GM18526 (cell line): ENCODE results near the gene PLIN3.

Experiments
- POLR2A ChIP-seq: IDR thresholded peaks from 3 replicates; pipeline ENCODE4 v1.6.1; 2011; ENCODE audit not compliant: insufficient read length; ENCODE audit errors: extremely low read depth

The PLIN3 gene

DNA sequence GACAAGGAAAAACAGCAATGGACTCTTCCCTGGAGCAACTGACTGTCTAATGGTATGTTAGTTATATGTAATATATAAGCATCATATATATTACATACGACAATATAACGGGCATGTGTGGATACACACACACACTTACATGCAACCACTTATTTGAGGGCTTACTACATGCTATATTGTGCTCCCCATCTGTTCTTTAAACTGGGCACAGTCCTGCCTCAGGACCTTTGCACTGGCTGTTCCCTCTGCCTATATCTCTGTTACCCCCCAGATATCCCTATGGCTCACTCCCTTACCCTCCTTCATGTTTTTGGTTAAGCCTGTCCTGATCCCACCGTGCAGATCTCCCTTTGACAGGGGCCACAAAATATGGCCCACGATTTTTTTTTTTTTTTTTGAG, 46.2 kb downstream of the PLIN3 start:
- no peak for TF ChIP-seq POLR2A

DNA sequence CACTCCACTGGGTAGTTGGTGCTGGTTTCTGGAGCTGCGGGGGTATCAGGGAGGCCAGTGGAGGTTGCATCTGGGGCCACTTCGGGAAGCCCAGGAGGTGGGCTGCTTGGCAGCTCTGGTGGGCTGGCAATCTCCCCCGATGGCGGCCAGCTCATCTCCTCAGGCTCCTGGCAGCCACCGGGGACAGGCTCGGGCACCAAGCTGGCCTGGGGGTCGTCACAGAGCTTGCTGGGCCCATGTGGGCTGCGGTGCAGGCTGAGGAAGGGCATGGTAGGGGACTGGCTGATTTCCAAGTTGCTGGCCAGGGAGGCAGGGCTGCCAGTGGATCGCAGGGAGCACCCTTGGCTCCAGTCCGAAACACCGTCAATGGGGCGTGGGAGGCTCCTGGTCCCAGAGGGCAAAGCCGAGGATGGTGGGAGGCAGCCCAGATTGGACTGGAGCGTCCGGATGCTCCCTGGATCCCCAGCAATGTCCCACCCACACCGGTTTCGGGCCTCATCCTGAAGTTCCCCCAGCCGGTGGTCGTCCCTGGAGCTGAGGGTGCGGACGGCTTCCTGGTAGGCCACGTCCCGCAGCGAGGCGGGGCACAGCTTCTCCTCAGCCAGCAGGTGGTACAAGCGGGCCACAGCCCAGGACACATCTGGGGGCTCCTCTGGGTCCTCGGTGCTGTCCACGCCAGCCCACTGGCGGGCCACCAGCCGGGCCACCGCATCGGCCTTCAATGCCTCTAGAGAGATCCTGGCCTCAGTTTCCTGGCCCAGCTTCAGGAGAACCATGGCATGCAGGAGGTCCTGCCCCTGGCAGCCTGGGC, 49.8 kb downstream of the PLIN3 start:
- no peak for TF ChIP-seq POLR2A

DNA sequence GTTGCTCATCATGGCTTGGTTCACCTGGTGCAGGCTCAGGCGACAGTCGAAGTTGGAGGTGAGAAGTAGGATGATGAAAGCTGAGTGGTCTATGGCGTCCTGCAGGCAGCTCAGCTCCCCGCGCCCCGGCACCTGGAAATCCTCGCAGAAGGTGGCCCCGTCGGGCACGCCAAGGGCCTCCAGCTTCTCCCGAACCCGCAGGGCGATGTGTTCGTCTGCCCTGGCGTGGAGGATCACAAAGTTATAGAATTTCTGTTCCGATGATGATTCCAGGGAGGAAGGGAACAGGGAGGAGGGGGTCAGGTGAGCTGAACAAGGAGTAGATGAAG, 50.6 kb downstream of the PLIN3 start:
- no peak for TF ChIP-seq POLR2A

GRCh38 chr19:4816202-4816949, 51.1 kb downstream of the PLIN3 start:
- TF ChIP-seq POLR2A = no peak

DNA sequence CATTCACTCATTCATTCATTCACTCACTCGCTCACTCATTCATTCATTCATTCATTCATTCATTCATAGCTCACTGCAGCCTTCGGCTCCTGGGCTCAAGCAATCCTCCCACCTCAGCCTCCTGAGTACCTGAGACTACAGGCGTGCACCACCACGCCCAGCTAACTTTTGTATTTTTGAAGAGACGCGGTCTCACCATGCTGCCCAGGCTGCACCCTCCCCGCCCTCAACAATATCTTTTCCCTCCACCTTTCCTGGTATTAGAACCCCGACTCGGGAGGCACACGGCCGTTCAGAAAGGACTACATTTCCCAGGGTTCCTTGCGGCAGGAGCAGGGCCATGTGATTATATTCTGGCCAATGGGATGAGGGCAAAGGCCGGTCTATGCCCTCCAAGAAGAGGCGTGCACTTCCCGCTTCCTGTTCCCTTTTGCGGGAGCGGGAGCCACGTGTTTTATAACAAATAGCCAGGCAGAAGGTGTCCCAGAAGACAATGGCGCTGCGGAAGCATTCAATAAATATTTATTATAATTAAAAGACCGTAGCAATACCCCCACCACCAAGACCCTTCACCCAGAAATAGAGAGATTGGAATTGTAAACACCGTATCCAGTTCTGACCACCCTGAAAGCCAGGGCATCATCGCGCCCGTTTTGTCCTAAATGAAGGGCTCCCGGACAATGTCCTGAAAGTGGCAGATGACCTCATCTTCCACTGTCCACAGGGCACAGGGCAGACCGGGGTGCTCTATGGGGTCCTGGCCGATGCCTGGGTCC, 51.9 kb downstream of the PLIN3 start:
- TF ChIP-seq POLR2A = no peak

DNA sequence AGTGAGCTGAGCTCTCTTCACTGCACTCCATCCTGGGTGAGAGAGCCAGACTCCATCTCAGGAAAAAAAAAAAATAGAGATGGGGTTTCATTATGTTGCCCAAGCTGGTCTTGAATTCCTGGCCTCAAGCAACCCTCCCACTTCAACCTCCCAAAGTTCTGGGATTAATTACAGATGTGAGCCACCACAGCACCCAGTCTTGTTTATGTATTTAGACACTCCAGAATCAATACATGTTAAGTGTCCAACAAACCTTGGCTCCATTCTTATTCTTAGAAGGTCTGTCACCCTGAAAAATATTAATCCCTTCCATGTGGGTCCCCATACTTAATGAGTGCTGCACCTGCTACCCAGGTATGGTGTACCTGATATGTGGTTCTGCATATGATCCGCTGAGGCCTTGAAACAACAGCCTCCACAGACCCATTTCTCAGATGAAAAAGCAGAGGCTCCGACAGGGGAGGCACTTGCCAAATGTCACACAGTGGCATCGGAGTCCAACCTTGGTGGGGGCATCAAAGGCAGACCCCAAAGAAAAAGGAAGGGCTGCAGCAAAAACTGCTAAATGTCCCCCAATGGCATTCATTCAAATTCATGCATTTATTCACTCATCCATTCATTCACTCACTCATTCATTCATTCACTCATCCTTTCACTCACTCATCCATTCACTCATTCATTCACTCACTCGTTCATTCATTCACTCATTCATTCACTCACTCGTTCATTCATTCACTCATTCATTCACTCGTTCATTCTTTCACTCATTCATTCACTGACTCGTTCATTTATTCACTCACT, 52.6 kb downstream of the PLIN3 start:
- no peak for TF ChIP-seq POLR2A

GRCh38 chr19:4811328-4812131, 55.9 kb downstream of the PLIN3 start:
- TF ChIP-seq POLR2A = no peak

DNA sequence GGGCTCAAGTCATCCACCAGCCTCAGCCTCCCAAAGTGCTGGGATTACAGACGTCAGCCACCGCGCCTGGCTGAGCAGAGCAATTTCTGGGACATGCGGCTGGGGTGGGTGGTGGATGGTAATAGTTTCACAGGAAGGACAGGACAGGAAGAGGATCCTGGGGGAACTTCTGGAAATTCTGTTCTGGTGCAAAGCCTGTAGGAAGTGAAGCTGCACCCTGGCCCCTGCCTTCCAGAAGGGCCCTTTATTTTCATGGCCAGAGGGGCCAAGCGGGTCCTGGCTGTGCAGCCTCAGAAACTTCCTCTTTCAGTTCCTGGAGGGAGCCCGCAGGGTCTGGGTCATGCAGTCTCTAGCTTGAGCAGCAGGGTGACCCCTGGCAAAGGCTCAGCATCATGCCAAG, 60.3 kb downstream of the PLIN3 start:
- no peak for TF ChIP-seq POLR2A

- TF ChIP-seq POLR2A = no peak
Observed at GRCh38 chr19:4806384-4806783, 61.1 kb downstream of the PLIN3 start.

GRCh38 chr19:4803736-4804695, 63.5 kb downstream of the PLIN3 start:
- TF ChIP-seq POLR2A = no peak

DNA sequence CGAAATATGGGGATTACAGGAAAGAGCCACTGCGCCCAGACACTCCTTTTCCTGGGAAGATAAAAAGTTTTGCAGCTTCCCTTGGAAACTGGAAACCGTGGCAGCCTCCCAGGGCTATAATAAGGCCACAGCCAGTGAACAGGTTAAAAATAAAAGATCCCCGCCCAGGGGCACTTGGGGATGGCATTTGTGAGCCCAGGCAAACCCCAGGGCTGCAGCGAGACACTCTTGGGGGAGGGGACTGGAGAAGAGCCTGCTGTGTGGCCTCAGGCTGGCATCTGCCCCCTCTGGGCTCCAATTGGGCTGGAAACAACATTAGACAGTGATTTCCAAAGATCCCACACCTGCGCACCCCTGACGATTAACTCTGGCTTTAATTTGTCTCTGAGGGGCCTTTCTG, 64.8 kb downstream of the PLIN3 start:
- no peak for TF ChIP-seq POLR2A

GRCh38 chr19:4801085-4801619, 66.3 kb downstream of the PLIN3 start:
- no peak for TF ChIP-seq POLR2A

DNA sequence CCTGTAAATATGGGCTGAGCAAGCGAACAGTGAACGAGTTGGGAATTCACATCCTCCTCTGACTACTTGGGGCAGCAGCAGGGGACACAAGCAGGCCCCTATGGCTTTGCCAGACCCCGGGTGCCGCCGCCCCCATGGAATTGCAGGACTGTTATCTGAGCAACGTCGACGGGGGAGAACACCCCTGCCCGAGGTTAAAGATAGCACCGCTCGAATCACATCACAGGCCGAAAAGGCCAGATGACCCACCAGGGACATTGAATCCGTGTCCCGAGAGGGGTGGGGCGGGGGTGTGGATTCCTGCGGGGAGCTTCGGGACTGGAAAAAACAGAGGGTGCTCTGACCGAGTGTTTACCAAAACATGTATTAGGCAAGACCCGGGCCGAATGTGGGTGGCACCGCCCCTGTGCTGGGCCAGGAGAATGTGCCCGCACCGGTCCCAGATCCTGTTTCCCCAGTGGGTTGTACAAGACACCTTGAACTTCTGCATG, 66.8 kb downstream of the PLIN3 start:
- TF ChIP-seq POLR2A = no peak
